Body of pancreas (tissue), 4 donors: ENCODE results near the gene NOM1. TPM values are rescaled to one million over a fixed set of nuclear protein-coding genes. Genes with fewer than 3 reads are reported as not detected.

Experiments used
- ATAC-seq: fragments of 150-250 bp; one replicate; pipeline ENCODE4 v1.9.1; 2016
- DNase-seq, 4 donors: peaks; one replicate each; pipeline ENCODE4 v3.0.0-alpha.2; 2019
- H3K27ac ChIP-seq, 4 donors: fragments of 200-600 bp; sonication (generic); 1 replicate in 3 of 4; 2 replicates in 1 of 4; pipeline versions ENCODE4 v1.5.1 to v1.6.1; 2016 to 2019; ENCODE audit warnings: mild to moderate bottlenecking in 1 of 4, mixed read lengths in 1 of 4, moderate library complexity in 1 of 4
- H3K27me3 ChIP-seq, 2 donors: fragments of 200-600 bp; sonication (generic); one replicate each; pipeline ENCODE4 v1.6.0; 2016; ENCODE audit warnings: mild to moderate bottlenecking in 1 of 2
- H3K36me3 ChIP-seq, 2 donors: fragments of 200-600 bp; sonication (generic); replicated peaks in 1 of 2; 2 replicates each; pipeline ENCODE4 v1.5.1; 2016; ENCODE audit warnings: low read depth in 2 of 2; ENCODE audit not compliant: insufficient read depth in 1 of 2
- H3K4me1 ChIP-seq: fragments of 200-600 bp; sonication (generic); one replicate; pipeline ENCODE4 v1.6.0; 2016
- H3K4me3 ChIP-seq, 2 donors: fragments of 200-600 bp; sonication (generic); 1 replicate in 1 of 2; 2 replicates in 1 of 2; pipeline ENCODE4 v1.5.1; 2016 to 2019
- H3K9me3 ChIP-seq, 3 donors: fragments of 200-600 bp; sonication (generic); 1 replicate in 2 of 3; 2 replicates in 1 of 3; pipeline ENCODE4 v1.5.1; 2016
- CTCF ChIP-seq, 7 experiments: fragments of 450-650 bp in 4 of 7; fragments of 200-600 bp in 3 of 7; sonication (generic) in 3 of 7; IDR thresholded peaks; one replicate each; pipeline ENCODE4 v1.5.1; 2016 to 2019; ENCODE audit warnings: antibody characterized with exemption in 7 of 7
- POLR2A ChIP-seq, 3 donors: fragments of 450-650 bp; IDR thresholded peaks; one replicate each; pipeline ENCODE4 v1.6.1; 2016; ENCODE audit warnings: antibody characterized with exemption in 3 of 3, mild to moderate bottlenecking in 2 of 3
- WGBS, 2 donors: methylation state at CpG; one replicate each; pipeline ENCODE4 v1.1.5; 2017; 5-methylcytosine and 5-hydroxymethylcytosine counted together
- intact Hi-C: fragments of 100-400 bp; cut with DNase I; formaldehyde crosslinking; loops from one replicate; pipeline ENCODE4 v1.15.1; 2023
- total RNA-seq, 2 donors: library from RNA; depleted of rRNA; stranded (reverse); fragments of >200 nt; gene quantifications; one replicate each; pipeline ENCODE4 v1.1.0, GENCODE V29; 2016

NOM1 gene
- total RNA-seq, 2 donors from 2014 or later = 23.1 to 28.0 TPM

GRCh38 chr7:156998988-156999957 lies 49.8 kb downstream of the NOM1 start:
- Histone ChIP-seq H3K27me3 (no peaks in the 10 kb centered on the region), H3K4me3 (peak overlapping the region; percentile 67 to 69), H3K27ac (peak overlapping the region; percentile 79 to 94 (median 90)), H3K9me3 (no peaks in the 10 kb centered on the region), H3K4me1 (peaks cover 21% of the 10 kb centered on the region), H3K36me3 (no peaks in the 10 kb centered on the region)
- WGBS, 2 donors = 7 to 12% methylated on average over 22 to 49 of the region's 57 CpGs
- intact Hi-C loops = no loop called here
- ATAC-seq (peak; percentile 61), DNase-seq (peak in 2 of 4 donors; percentile 31 to 56)
- no peak for TF ChIP-seq CTCF (IDR thresholded peaks at IDR 0.05)
- peak in 2 of 3 donors; percentile 2 to 16 for TF ChIP-seq POLR2A (IDR thresholded peaks at IDR 0.05)

- Histone ChIP-seq H3K4me1 (peaks cover 21% of the 10 kb centered on the region), H3K4me3 (peak overlapping the region; percentile 67 to 69), H3K36me3 (no peaks in the 10 kb centered on the region), H3K27me3 (no peaks in the 10 kb centered on the region), H3K27ac (peak overlapping the region; percentile 79 to 94 (median 90)), H3K9me3 (no peaks in the 10 kb centered on the region)
- DNase-seq = peak in 3 of 4 donors; percentile 58 to 66 (median 64)
- 0 to 1% methylated on average over 18 to 56 of the region's 75 CpGs for WGBS, 2 donors
- peak in 2 of 7 experiments; percentile 8 to 17 for TF ChIP-seq CTCF (IDR thresholded peaks at IDR 0.05)
- peak in 1 of 3 donors; percentile 19 for TF ChIP-seq POLR2A (IDR thresholded peaks at IDR 0.05)
- intact Hi-C loops = loop anchor here (10.0 kb wide), 1 partner anchor 135 kb away; the partner anchor contains the start of gene UBE3C
- peak; percentile 42 for ATAC-seq
These were observed 50.6 kb downstream of the NOM1 start for GRCh38 chr7:156999958-157000726.

GRCh38 chr7:157000741-157001653 lies 51.5 kb downstream of the NOM1 start:
- Histone ChIP-seq H3K4me1 (peaks cover 26% of the 10 kb centered on the region), H3K36me3 (no peaks in the 10 kb centered on the region), H3K9me3 (no peaks in the 10 kb centered on the region), H3K27ac (peak overlapping the region; percentile 79 to 94 (median 90)), H3K4me3 (peak overlapping the region; percentile 67 to 69), H3K27me3 (no peaks in the 10 kb centered on the region)
- TF ChIP-seq CTCF (IDR thresholded peaks at IDR 0.05) = no peak
- TF ChIP-seq POLR2A (IDR thresholded peaks at IDR 0.05) = peak in 2 of 3 donors; percentile 4 to 11
- ATAC-seq (no peak), DNase-seq (no peak)
- WGBS, 2 donors = 45 to 63% methylated on average over 24 to 25 of the region's 25 CpGs
- intact Hi-C loops = loop anchor here (10.0 kb wide), 1 partner anchor 134 kb away; the partner anchor contains the start of gene UBE3C
